ENCODE results near the gene KRTAP12-1. TPM values are rescaled to one million over a fixed set of nuclear protein-coding genes. Genes with fewer than 3 reads are reported as not detected.

The KRTAP12-1 gene
- total RNA-seq (ENCODE audit: unreplicated experiment), result not detected
- long read RNA-seq, result 0 reads

- peaks cover 4% of the 10 kb centered on the region for H3K4me1 Mint-ChIP-seq (ENCODE audit: low read depth, unreplicated experiment)
- no peak within 1 kb of the TSS for H3K27ac Mint-ChIP-seq (ENCODE audit: unreplicated experiment)
- peaks cover 8% of the 10 kb centered on the region for H3K9me3 Mint-ChIP-seq (ENCODE audit: unreplicated experiment)
- H3K4me3 Mint-ChIP-seq (ENCODE audit: unreplicated experiment), result no peak within 1 kb of the TSS
- peaks cover 5% of the 10 kb centered on the region for H3K36me3 Mint-ChIP-seq (ENCODE audit: unreplicated experiment)
- TF ChIP-seq, protein P1, sequence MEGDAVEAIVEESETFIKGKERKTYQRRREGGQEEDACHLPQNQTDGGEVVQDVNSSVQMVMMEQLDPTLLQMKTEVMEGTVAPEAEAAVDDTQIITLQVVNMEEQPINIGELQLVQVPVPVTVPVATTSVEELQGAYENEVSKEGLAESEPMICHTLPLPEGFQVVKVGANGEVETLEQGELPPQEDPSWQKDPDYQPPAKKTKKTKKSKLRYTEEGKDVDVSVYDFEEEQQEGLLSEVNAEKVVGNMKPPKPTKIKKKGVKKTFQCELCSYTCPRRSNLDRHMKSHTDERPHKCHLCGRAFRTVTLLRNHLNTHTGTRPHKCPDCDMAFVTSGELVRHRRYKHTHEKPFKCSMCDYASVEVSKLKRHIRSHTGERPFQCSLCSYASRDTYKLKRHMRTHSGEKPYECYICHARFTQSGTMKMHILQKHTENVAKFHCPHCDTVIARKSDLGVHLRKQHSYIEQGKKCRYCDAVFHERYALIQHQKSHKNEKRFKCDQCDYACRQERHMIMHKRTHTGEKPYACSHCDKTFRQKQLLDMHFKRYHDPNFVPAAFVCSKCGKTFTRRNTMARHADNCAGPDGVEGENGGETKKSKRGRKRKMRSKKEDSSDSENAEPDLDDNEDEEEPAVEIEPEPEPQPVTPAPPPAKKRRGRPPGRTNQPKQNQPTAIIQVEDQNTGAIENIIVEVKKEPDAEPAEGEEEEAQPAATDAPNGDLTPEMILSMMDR (IDR thresholded peaks at IDR 0.05; ENCODE audit: partially characterized antibody, unreplicated experiment), result no peak
- DNase-seq, result no peak
- H3K27me3 Mint-ChIP-seq (ENCODE audit: unreplicated experiment), result peaks cover 8% of the 10 kb centered on the region
Observed at GRCh38 chr21:44681861-44682579, at the start of gene KRTAP12-1. KRTAP12-1 (minus strand) TSS chr21:44682163; CDS start chr21:44682123, 40 bp downstream.

DNA sequence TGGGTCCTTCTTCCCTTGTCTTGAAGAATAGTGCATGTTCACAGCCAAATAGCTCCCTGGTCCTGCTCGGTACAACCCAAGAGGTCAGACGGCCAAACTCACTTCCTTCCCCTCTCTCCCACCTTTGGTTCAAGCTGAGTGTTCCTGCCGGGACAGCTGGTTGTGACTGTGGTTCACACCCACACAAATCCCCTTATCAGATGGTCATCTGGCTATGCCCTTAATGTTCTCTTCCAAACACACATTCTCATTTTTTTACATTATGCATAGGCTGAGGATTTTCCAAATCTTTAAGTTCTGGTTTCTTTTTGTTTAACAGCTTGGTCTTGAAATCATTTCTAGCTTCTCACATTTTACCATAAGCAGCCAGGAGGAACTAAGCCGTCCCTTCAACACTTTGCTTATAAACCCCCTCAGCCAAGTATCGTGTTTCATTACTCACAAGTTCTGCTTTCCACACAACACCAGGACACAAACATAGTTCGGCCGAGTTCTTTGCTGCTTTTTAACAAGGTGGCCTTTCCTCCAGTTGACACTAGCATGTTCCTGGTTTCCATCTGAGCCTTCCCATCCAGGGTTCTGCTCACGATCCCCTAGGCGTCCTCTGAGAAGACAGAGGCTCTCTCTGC is 49.1 kb upstream of the KRTAP12-1 start:
- Mint-ChIP-seq H3K4me1 (ENCODE audit: low read depth, unreplicated experiment) (peaks cover 4% of the 10 kb centered on the region), H3K36me3 (ENCODE audit: unreplicated experiment) (peaks cover 24% of the 10 kb centered on the region), H3K4me3 (ENCODE audit: unreplicated experiment) (peak overlapping the region; percentile 0), H3K27me3 (ENCODE audit: unreplicated experiment) (peaks cover 4% of the 10 kb centered on the region), H3K27ac (ENCODE audit: unreplicated experiment) (no peak overlapping the region), H3K9me3 (ENCODE audit: unreplicated experiment) (peaks cover 9% of the 10 kb centered on the region)
- no peak for DNase-seq
- TF ChIP-seq, protein P1 (IDR thresholded peaks at IDR 0.05; ENCODE audit: partially characterized antibody, unreplicated experiment), result no peak

DNA sequence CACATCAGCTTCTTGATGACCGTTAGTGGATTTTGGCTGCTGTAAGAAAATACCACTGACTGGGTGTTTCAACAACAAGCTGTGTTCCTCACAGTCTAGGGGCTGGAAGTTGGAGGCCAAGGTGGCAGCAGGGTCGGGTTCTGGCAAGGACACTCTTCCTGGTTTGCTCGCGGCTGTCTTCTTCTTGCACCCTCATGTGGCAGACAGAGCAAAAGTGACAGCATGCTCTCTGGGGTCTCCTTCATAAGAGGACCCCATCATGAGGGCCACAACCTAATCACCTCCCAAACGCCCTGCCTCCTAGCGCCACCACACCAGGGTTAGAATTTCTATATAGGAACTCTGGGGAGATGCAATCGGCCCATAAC is 48.0 kb upstream of the KRTAP12-1 start:
- H3K27me3 Mint-ChIP-seq (ENCODE audit: unreplicated experiment), result peaks cover 4% of the 10 kb centered on the region
- no peak overlapping the region for H3K4me3 Mint-ChIP-seq (ENCODE audit: unreplicated experiment)
- peaks cover 5% of the 10 kb centered on the region for H3K4me1 Mint-ChIP-seq (ENCODE audit: low read depth, unreplicated experiment)
- TF ChIP-seq, protein P1 (IDR thresholded peaks at IDR 0.05; ENCODE audit: partially characterized antibody, unreplicated experiment), result no peak
- H3K27ac Mint-ChIP-seq (ENCODE audit: unreplicated experiment), result no peak overlapping the region
- peaks cover 19% of the 10 kb centered on the region for H3K36me3 Mint-ChIP-seq (ENCODE audit: unreplicated experiment)
- no peak for DNase-seq
- peaks cover 9% of the 10 kb centered on the region for H3K9me3 Mint-ChIP-seq (ENCODE audit: unreplicated experiment)

- H3K4me3 Mint-ChIP-seq (ENCODE audit: unreplicated experiment), result no peak overlapping the region
- H3K4me1 Mint-ChIP-seq (ENCODE audit: low read depth, unreplicated experiment), result peaks cover 5% of the 10 kb centered on the region
- peaks cover 9% of the 10 kb centered on the region for H3K9me3 Mint-ChIP-seq (ENCODE audit: unreplicated experiment)
- DNase-seq, result no peak
- TF ChIP-seq, protein P1 (IDR thresholded peaks at IDR 0.05; ENCODE audit: partially characterized antibody, unreplicated experiment), result no peak
- no peak overlapping the region for H3K27ac Mint-ChIP-seq (ENCODE audit: unreplicated experiment)
- peaks cover 19% of the 10 kb centered on the region for H3K36me3 Mint-ChIP-seq (ENCODE audit: unreplicated experiment)
- peaks cover 4% of the 10 kb centered on the region for H3K27me3 Mint-ChIP-seq (ENCODE audit: unreplicated experiment)
Observed at GRCh38 chr21:44729336-44730027, 47.5 kb upstream of the KRTAP12-1 start.
